Fibroblast of skin of right quadriceps (primary cell): Measurements from ENCODE around the gene NMBR.
"Not testable (repeated sequence)": the region's sequence is repeated elsewhere in the genome, so short reads cannot be mapped to it uniquely, and the experiment has no call there.

Source experiments
- DNase-seq: peaks from one replicate; pipeline ENCODE4 v3.0.0-alpha.2; 2013

NMBR gene

DNA sequence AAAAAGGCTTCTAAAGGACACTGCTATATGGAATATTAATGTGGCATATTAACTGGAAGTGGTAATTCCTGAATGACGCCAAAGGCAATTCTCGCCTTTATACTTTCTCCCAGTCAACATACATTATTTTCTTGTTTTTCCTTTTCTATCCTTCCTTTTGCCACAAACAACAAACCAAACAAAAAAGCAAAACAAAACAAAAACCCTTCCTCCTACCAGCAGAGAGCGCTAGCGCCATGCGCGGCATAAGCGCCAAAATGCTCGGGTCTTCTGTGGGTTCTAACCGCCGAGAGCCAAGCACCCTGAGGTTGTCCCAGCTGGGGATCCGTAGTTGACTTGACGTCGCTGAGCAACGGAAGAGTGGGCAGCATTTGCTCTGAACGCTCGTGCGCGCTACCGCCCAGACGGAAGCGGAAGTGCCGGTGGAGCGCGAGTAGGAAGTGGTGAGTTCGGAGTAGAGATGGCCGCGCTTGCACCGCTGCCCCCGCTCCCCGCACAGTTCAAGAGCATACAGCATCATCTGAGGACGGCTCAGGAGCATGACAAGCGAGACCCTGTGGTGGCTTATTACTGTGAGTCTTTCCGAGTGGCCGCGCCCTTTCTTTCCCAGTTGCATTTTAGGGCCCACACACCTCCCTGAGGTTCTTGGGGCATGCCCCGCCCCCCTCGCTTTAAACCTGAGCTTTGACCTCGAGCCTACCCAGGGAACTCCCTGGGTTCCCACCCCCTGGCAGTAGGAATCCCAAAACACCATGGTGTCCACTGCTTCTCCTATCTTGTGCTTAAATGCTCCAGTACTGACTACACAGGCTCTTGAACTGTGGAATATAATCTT, at the start of gene NMBR, which contains the start of gene VTA1:
Gene NMBR (minus strand): TSS at position 295 of the 835 bp plus-strand sequence. CDS start 58,464 bp downstream, outside the sequence.
Gene VTA1 (plus strand): TSS at position 436 of the 835 bp plus-strand sequence. CDS start 25 bp downstream, at position 461.
- peak; percentile 99 for DNase-seq

DNA sequence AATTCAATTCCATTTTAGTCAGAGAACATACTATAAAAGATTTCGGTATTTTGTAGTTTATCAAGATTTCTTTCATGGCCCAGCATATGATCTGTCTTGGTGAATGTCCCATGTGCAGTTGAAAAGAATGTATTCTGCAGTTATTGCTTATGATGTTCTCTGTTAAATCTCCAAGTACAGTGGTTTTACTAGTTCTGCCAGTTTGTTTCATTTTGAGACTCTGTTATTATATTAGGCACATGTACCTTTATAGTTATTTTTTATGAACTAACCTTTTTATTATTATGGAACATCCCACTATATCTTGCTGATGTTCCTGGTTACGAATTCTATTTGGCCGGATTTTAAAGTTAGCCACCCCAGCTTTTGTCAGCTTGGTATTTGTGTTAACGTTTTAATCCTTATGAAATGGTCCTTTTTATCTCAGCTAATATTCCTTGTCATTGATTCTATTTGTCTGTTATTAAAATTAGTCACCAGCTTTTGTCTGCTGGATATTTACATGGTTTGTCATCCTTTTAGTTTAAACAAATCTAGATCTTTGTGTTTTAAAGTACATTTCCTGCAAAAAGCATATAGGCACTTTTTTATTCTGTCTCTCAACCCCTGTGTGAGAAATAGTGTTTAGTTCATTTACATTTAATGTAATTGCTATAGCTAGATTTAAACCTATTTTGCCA, 49.1 kb upstream of the NMBR start:
- DNase-seq = no peak

DNA sequence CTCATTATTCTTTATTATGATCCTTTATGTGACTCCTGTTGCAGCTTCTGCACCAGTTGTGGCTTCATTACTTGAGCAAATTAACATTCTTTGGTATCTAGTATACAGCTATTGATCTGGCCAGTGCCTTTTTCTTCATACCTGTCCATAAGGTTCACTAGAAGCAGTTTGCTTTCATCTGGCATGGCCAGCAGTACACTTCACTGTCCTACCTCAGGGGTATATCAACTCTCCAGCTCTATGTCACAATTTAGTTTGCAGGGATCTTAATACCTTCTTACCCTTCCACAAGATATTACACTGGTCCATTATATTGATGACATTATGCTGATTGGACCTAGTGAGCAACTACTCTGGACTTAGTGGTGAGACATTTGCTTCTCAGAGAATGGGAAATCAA, 46.7 kb upstream of the NMBR start:
- DNase-seq = no peak

DNA sequence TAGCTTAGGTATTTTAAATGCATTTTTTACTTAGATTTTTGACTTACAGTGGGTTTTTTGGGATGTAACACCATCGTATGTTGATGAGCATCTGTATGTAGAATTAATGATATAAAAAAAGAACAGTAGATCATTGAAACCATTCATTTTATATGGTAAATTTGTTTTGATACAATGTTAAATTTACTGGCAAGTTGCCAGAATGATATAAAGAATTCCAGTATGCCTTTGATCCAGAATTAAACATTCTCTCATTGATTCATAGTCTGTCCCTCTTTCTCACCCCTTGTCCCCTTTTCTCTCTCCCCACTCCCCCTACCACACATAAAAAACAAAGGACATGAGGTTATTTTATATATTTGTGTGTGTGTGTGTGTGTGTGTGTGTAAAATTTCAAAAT, 45.4 kb upstream of the NMBR start:
- no peak for DNase-seq

DNA sequence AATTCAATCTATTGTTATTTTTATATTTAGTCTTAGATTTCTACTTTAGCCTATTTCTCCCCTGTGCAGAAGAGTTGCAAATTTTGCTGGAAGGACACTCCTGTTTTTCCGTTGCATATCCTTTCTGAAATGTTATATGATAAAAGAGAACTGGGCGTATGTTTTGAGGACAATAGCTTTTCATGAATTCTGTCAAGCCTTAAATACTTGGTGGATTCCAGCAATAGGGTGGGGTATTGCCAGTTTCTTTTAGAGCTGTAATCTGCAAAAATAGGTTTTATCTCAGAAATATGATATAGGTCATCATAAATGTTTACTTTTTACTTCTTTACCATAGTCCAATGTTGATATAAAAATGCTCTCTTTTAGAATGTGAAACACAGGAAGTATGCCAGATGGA, 42.1 kb upstream of the NMBR start:
- DNase-seq = no peak

DNA sequence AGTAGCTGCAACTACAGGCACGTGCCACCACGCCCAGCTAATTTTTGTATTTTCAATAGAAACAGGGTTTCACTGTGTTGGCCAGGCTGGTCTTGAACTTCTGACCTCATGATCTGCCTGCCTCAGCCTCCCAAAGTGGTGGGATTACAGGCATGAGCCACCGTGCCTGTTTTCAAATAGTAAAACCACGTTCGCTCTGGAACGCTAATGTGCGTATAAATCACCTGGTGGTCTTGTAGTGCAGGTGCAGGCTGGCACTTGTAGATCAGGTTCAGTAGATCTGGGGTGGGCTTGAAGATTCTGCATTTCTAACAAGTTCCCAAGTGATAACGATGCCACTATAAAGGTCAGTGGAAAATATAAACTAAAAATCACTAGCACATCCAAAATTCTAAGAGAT, 41.4 kb upstream of the NMBR start:
- DNase-seq = not testable (repeated sequence)

DNA sequence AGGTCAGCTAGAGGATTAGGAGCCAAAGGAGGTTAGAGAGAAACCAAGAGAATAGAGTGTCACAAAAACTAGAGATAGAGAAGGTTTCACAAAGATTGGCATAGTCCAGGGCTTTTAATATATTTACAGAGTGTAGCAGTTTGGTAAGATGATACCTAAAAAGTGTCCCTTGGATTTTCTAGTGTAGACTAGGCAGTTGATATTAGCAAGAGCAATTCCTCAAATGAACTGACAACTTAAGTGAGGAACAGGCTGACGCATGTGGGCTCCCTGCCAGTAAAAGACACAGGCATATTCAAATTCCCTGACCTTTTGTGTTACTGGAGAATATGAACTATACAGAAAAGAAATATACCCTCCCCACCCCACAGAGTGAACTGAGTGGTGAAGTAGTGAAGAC, 40.3 kb upstream of the NMBR start:
- DNase-seq = peak; percentile 47

DNA sequence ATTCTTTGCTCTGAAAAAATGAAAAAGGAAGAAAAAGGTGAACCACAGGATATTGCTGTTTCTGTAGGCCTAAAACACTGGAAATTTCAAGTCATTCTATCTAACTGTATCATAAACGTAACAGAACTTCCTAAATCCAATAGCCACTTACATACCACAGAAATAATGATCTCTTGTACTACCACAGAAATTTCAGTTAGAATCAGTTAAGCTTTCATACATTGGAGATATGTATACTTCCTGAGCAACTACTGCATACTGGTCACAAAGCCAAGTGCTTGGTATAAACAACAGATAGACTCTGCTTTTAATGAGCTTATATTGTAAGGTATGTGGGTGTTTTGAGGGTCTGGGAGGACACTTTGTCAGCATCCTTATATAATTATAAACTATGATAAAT, 38.7 kb upstream of the NMBR start:
- DNase-seq = no peak

DNA sequence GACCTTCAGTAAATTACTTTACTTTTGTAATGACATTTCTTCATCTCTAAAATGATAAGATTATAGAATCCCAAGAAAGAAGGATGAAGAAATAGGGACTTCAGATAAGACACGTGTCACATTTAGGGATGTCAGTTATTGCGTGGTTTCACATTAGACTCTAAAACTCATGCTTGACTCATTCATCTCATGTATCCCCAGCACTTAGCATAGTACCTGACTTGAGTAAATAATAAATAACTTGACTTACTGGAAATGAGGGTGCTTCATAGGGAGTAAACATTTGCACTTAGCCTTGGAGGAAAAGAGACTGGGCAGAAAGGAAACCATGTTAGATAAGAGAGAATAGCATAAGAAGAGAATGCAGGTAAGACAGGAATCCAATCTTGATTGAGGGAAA, 37.4 kb upstream of the NMBR start:
- no peak for DNase-seq

DNA sequence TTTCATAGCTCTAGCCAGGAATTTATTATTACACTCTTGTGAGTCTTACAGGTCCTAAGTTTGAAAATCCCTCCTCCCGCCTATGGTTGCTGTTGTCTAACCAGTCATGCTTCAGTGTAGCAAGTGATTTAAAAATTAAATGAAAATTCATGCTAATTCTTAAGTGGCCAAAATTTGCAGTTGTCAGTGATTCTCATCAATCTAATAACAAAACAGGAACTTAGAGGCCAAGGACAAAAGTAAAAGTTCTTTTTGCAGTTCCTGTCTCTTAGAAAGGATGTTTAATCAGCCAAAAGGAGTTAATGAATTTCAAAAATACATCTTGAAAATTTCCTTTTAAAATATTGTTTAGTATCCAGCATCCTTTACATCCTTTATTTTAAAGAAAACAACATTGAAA, 36.4 kb upstream of the NMBR start:
- DNase-seq = no peak

DNA sequence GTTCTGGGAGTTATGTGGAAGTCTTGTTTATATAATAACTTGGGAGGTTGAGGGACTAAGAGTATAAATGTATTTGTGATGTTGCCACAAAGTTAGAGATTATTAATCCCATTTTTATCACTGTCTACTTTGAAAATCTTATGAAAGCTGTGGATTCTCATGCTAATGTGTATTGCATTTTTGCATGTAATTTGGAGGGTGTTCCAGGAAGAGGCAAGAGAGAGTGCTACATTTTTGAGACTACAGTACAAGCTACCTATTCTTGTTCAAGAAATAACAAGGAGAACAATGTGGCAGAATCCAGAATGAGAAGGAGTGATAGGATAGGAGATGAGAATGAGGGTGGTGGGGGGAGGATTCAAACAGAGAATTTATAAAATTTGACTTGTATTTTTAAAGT, 35.1 kb upstream of the NMBR start:
- no peak for DNase-seq

DNA sequence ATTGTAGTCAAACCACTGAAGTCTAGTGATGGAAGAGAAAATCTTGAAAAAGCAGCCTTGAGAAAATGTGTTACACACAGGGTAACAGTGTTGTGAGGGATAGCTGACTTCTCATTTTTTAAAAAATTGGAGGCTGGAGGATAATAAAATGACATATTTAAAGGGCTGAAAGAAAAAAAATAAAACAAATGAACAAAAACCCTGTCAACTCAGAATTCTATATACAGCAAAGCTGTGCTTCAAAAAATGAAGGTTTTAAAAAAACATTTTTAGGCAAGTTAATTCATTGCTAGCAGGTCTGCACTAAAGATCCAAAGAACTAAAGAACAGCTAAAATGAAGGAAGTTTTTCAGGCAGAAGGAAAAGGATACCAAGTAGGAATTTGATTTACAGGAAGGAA, 31.2 kb upstream of the NMBR start:
- DNase-seq = no peak

DNA sequence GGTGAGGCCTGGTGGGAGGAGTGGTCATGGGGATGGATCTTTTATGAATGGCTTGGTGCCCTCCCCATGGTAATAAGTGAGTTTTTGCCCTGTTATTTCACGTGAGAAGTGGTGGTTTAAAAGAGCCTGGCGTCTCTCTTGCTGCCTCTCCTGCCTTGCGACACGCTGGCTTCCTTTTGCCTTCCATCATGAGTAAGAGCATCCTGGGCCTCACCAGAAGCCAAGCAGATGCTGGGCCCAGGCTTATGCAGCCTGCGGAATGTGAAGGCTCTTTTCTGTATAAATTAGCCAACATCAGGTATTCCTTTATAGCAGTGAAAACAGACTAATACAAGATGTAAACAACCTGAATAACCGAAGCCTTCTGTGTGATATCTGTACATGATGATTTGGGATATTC, 27.8 kb upstream of the NMBR start:
- no peak for DNase-seq

DNA sequence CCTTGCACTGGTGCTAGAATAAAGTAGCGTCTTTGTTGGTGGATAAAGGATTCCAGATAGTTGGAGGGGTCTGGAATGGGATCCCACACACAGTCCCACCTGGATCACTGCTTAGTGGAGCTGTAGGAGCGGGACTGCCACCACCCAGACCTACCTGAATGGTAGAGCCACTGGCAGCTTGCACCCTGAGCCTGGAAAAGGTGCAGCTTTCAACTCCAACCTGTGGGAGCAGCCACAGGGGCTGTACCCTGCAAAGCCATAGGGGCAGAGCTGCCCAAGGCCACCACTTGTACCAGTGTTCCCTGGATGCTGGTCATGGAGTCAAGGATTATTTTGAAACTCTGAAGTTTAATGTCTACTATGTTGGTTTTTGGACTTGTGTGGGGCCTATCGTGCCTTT, 27.1 kb upstream of the NMBR start:
- no peak for DNase-seq

DNA sequence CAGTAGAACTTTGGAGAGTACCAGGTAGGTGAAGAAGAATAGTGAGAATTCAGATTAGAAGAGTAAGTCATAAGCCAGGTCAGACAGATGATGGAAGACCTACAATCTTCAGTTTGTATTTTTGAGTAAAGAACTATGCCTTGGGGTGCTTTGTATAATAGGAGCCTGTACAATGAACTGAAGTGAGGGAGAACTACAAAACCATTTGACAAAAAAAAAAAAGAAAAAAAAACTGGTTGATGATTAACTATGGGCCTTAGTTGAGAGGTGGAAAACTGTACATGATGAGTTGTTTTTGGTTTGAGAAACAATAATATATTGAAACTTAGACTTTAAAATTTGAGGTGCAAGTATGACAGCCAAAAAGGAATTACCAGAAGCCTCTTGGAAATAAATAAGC, 25.8 kb upstream of the NMBR start:
- no peak for DNase-seq

DNA sequence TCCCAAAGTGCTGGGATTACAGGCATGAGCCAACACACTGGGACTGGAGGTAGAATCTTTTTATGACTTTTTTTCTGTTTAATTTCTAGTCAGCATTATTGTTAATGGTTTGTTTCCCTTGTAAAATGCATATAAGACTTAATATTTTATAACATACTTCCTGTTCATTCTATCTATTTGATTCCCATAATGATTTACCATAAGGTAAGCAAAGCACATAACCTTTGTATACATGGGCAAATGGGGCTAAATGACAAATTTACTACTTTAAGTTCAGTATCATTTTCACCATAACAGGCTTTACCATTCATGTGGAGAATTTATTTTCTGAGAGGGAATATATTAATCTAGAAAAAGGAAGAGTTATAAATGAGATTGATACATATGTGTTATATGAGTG, 24.4 kb upstream of the NMBR start:
- no peak for DNase-seq

DNA sequence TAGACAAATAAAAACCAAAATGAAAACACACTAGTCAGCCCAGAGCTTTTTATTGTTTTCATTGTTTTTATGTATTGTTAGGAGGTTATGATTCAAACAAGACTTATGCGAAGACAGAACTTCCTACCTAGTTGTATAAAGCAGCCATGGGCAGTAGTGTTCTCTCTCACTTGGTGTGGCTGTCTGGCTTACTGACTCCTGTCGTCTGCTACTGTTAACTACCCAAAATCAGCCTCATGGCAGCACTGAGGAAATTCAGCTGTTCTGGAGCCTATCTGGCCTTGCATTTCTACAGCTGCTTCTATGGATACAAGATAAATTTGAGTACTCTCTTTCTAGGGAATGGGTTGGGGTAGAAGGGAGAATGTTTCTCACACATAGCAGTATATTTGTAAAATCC, 20.6 kb upstream of the NMBR start:
- DNase-seq = no peak

DNA sequence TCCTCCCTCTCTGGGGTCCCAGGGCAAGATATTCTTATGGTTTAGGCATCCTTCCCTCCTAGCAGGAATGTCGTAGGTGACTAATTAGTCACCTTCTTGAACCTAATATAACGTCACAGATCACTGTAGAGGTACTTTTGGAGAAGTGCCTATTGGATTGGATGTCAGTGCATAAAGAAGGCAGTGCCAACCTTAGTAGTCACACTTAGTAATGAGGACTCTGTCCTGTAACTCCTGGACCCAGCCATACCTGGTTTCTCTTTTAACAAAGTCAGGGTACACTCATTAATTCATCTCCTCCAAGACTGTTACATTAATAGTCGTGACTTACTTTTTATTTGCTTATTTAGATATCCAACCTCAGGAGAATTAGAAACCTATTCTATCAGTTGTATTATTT, 20.1 kb upstream of the NMBR start:
- DNase-seq = no peak

DNA sequence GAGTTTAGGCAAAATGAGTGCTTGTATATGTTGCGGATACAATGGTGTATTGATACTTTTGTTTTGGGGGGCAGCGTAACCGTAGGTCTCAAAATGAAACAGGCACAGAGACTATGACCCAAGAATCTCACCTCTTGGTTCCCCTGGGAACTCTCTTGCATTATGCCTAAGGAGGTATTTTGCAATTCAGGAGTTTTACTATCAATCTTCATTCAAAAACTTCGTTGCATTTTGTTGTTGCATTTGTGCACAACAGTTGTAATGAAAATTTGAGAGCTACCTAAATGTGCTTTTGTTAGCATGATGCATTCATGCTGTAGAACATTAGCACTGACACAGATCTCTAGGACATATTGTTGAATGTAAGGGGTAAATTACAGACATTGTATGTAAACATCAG, 18.3 kb upstream of the NMBR start:
- no peak for DNase-seq

DNA sequence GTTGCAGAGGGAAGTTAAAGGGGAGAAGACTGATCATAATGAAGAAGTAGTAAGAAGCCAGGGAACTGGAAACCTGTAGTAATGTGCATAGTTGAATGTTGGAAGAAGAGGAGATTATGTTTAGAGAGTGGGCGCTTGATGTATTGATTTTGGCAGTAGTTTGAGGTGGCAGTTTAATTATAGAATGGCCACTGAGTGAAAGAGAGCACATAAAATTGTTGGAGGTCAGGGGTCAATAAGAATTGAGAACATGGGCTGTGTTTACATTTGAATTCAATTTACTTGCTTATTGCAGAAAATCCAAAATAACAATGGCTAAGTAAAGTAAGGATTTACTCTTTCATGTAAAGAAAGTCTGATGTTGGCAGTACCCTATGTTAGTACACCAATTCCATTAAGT, 15.9 kb upstream of the NMBR start:
- DNase-seq = no peak

DNA sequence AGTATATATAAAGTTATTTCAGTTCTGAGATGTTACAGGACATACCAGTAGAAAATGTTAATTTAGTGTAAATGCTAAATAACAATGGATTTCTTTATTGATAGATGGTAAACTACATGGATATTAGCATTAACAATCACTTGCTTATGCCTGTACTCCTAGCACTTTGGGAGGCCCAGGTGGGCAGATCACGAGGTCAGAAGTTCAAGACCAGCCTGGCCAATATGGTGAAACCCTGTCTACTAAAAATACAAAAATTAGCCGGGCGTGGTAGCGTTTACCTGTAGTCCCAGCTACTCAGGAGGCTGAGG, 9.8 kb upstream of the NMBR start:
- not testable (repeated sequence) for DNase-seq

DNA sequence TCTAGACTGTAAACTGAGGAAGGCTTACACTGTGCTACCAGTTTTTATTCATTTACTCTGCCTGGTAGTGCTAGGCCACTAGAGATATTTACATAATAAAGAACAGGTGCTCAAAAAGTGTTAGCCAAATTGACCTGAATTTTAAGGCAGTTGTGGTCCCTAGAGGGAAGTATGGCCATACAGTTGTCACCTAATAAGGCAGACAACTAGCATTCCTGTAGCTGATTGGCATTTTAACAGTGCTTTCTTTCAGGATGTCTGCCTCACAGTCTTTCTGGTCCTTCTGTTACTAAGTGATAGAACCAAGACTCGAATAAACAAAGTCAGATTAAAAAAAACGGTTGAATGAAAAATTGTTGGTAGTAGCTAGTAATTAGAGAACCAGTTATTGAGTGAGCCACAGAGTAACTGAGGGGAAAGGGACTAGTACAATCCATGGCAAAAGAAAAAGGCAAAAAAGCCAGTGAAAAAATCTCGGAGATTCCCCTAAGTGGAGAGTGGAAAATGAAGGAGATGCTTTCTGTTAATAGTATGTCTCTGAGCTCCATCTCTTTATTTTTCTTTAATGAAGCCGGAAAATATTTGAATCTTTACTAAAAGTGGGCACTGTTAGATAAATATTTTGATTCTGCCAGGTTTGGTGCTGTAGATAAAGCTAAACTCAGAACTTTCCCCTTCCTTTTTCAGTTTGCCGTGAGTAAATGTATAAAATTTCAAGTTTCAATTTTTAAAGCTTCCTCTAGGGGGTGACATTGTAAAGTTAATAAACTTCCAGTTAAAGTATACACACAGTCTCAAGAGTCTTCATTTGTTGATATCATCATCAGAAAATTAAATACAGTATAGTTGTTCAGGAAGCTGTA, 9.2 kb upstream of the NMBR start:
- DNase-seq = peak; percentile 25

DNA sequence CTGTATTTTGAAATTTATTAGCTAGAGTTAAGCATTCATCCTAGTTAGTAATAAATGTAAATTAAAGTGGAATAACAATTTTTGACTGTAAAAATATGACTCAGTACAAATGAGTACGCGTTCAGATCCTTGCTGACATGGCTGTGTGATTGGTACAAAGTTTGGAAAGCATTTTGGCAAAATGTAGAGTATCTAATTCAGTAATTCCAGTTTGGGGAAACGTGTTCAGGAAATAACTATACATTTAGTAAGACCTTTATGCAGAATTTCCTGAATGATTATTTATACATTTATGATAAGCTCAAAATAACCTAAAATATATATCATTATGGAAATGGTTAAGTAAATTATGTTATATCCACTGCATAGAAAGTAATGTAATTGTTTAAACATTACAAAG, 8.2 kb upstream of the NMBR start:
- peak; percentile 34 for DNase-seq

DNA sequence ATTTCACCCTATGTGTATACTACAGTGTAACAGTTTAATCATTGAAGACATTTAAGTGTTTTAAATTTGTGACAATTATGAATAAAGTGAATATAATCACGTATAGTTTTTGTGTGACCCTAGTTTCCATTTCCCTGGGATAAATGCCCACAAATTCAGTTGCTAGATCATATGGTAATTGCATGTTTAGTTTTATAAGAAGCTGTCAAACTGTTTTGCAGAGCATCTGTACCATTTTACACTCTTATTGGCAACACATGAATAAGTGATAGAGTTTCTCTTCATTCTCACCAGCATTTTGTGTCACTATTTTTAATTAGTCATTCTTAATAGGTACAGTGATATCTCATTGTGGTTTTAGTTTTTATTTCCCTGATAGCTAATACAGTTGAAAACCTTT, 7.4 kb upstream of the NMBR start:
- DNase-seq = no peak
